WTC11 (cell line): ENCODE results near the gene ABLIM2. TPM values are rescaled to one million over a fixed set of nuclear protein-coding genes. Genes with fewer than 3 reads are reported as not detected.

Experiments
- ATAC-seq: fragments of 200-7000 bp; cut with Tn5 transposase; 2 replicates; pipeline ENCODE4 v1.10.0; 2021; ENCODE audit warnings: mild to moderate bottlenecking, moderate library complexity
- CTCF ChIA-PET: fragments of 300-600 bp; sonication (Branson Sonifier 250); formaldehyde crosslinking; loops from one replicate; lab custom pipeline; 2021; ENCODE audit warnings: antibody characterized with exemption; lab: Charles Lee
- POLR2A ChIA-PET: fragments of 350-600 bp; sonication (Branson Sonifier 250); formaldehyde crosslinking; loops from one replicate; lab custom pipeline; 2021; ENCODE audit warnings: antibody characterized with exemption; lab: Charles Lee
- DNase-seq: peaks from one replicate; pipeline ENCODE4 v3.0.0; 2021; ENCODE audit warnings: low spot score
- H3K27ac Mint-ChIP-seq: 2 replicates; pipeline ENCODE4 v1.8.0; 2021; ENCODE audit warnings: mixed read lengths
- H3K27me3 Mint-ChIP-seq: 2 replicates; pipeline ENCODE4 v1.8.0; 2021; ENCODE audit warnings: low read depth, mild to moderate bottlenecking, moderate library complexity, mixed read lengths
- H3K36me3 Mint-ChIP-seq: 2 replicates; pipeline ENCODE4 v1.8.0; 2021; ENCODE audit warnings: mixed read lengths
- H3K4me1 Mint-ChIP-seq: 2 replicates; pipeline ENCODE4 v1.8.0; 2022; ENCODE audit warnings: mixed read lengths
- H3K4me3 Mint-ChIP-seq: 2 replicates; pipeline ENCODE4 v1.8.0; 2021; ENCODE audit warnings: mild to moderate bottlenecking, moderate library complexity, mixed read lengths
- H3K9me3 Mint-ChIP-seq: 2 replicates; pipeline ENCODE4 v1.8.0; 2021; ENCODE audit warnings: mixed read lengths
- ATF1 ChIP-seq: sonication (generic); formaldehyde crosslinking; IDR thresholded peaks from 2 replicates; pipeline ENCODE4 v1.8.1; 2023; ENCODE audit warnings: mild to moderate bottlenecking, moderate library complexity, missing genetic modification reagents
- CREB1 ChIP-seq: sonication (generic); formaldehyde crosslinking; IDR thresholded peaks from 2 replicates; pipeline ENCODE4 v1.8.0; 2023; ENCODE audit warnings: mild to moderate bottlenecking, missing genetic modification reagents
- GTF2I ChIP-seq: fragments of 250-450 bp; sonication (Bioruptor Pico); conservative IDR thresholded peaks from 2 replicates; pipeline ENCODE4 v1.4.0; 2021; ENCODE audit warnings: mild to moderate bottlenecking
- IRF2 ChIP-seq: sonication (generic); formaldehyde crosslinking; IDR thresholded peaks from 2 replicates; pipeline ENCODE4 v1.8.0; 2022; ENCODE audit warnings: low read depth, missing genetic modification reagents, borderline replicate concordance
- MXD4 ChIP-seq: fragments of 250-450 bp; sonication (Bioruptor Pico); IDR thresholded peaks from 2 replicates; pipeline ENCODE4 v1.8.0; 2021; ENCODE audit warnings: mild to moderate bottlenecking, moderate library complexity, borderline replicate concordance
- SP1 ChIP-seq: sonication (generic); formaldehyde crosslinking; conservative IDR thresholded peaks from 2 replicates; pipeline ENCODE4 v1.8.1; 2022; ENCODE audit warnings: missing genetic modification reagents
- TCF7 ChIP-seq: sonication (generic); formaldehyde crosslinking; IDR thresholded peaks from 2 replicates; pipeline ENCODE4 v1.8.0; 2022; ENCODE audit warnings: mild to moderate bottlenecking, low read depth, missing genetic modification reagents, moderate library complexity
- ZNF232 ChIP-seq: sonication (generic); formaldehyde crosslinking; IDR thresholded peaks from 2 replicates; pipeline ENCODE4 v1.8.0; 2022; ENCODE audit warnings: mild to moderate bottlenecking, missing genetic modification reagents
- total RNA-seq: library from RNA; stranded (reverse); gene quantifications from 3 replicates; pipeline ENCODE4 v1.2.3, GENCODE V29; 2021
- TF ChIP-seq, protein P1 (sequence below): fragments of 250-450 bp; sonication (Bioruptor Pico); IDR thresholded peaks from 2 replicates; pipeline ENCODE4 v1.9.0; 2021; ENCODE audit warnings: mild to moderate bottlenecking
- TF ChIP-seq, protein P2 (sequence below): sonication (generic); formaldehyde crosslinking; IDR thresholded peaks from 2 replicates; pipeline ENCODE4 v1.8.0; 2023; ENCODE audit warnings: mild to moderate bottlenecking, missing genetic modification reagents
- TF ChIP-seq, protein P3 (sequence below): sonication (generic); formaldehyde crosslinking; IDR thresholded peaks from 2 replicates; pipeline ENCODE4 v1.8.1; 2023; ENCODE audit warnings: mild to moderate bottlenecking, missing genetic modification reagents, borderline replicate concordance
- TF ChIP-seq, protein P4 (sequence below): sonication (generic); formaldehyde crosslinking; IDR thresholded peaks from 2 replicates; pipeline ENCODE4 v1.8.0; 2022; ENCODE audit warnings: mild to moderate bottlenecking, missing genetic modification reagents
- TF ChIP-seq, protein P5 (sequence below): sonication (generic); formaldehyde crosslinking; IDR thresholded peaks from 2 replicates; pipeline ENCODE4 v1.8.0; 2023; ENCODE audit warnings: missing genetic modification reagents, mild to moderate bottlenecking, borderline replicate concordance
- TF ChIP-seq, protein P6 (sequence below): sonication (generic); formaldehyde crosslinking; IDR thresholded peaks from 2 replicates; pipeline ENCODE4 v1.8.0; 2022; ENCODE audit warnings: mild to moderate bottlenecking, missing genetic modification reagents
- TF ChIP-seq, protein P7 (sequence below): sonication (generic); formaldehyde crosslinking; IDR thresholded peaks from 2 replicates; pipeline ENCODE4 v1.8.0; 2022; ENCODE audit warnings: mild to moderate bottlenecking, missing genetic modification reagents

Gene ABLIM2
- total RNA-seq, 1 experiment from 2014 or later, result 2.6 TPM

DNA sequence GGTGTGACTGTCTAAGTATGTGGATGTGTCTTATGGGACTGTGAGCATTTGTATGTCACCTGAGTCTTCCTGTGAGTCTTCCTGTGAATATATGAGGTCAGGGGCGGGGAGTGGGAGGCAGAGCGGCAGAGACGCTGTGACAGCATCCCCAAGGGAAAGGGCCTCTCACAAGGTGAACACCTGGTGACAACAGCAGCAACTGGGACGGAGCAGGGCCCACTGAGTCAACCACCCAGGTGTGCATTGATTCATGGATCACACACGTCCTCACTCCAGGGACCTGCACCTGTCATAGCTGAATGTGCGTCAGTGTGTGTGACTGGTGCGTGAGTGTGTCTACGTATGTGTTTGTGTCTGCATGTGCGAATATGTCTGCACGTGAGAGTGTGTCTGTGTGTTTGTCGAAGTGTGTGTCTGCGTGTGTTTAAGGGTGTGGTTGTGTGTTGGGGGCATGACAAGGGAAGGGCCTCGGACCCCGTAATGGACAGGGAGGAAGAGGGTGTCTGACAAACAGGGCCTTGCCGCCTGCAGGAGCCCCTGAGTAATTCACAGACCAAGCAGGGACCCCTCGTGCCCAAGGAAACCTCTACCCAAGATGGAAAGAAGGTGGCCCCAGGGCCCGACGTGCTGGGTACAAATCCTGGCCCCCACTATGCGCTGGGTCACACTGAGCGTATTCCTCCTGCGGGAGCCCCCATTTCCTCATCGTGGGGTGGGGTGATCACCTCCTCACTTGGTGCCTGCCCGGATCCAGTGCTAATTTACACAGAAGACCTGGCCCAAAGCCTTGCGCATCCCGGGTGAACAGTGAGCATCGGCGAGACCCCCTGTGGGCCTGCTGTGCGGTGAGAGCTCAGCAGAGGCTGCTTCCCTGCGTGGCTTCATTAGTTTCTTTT, 76.7 kb downstream of the ABLIM2 start (continued):
- TF ChIP-seq, protein P1, sequence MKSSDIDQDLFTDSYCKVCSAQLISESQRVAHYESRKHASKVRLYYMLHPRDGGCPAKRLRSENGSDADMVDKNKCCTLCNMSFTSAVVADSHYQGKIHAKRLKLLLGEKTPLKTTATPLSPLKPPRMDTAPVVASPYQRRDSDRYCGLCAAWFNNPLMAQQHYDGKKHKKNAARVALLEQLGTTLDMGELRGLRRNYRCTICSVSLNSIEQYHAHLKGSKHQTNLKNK (CRISPR knock-in tag), result no peak
- no peak for TF ChIP-seq IRF2 (CRISPR knock-in tag)
- TF ChIP-seq CREB1 (CRISPR knock-in tag), result no peak
- TF ChIP-seq SP1 (CRISPR knock-in tag), result no peak
- TF ChIP-seq, protein P2, sequence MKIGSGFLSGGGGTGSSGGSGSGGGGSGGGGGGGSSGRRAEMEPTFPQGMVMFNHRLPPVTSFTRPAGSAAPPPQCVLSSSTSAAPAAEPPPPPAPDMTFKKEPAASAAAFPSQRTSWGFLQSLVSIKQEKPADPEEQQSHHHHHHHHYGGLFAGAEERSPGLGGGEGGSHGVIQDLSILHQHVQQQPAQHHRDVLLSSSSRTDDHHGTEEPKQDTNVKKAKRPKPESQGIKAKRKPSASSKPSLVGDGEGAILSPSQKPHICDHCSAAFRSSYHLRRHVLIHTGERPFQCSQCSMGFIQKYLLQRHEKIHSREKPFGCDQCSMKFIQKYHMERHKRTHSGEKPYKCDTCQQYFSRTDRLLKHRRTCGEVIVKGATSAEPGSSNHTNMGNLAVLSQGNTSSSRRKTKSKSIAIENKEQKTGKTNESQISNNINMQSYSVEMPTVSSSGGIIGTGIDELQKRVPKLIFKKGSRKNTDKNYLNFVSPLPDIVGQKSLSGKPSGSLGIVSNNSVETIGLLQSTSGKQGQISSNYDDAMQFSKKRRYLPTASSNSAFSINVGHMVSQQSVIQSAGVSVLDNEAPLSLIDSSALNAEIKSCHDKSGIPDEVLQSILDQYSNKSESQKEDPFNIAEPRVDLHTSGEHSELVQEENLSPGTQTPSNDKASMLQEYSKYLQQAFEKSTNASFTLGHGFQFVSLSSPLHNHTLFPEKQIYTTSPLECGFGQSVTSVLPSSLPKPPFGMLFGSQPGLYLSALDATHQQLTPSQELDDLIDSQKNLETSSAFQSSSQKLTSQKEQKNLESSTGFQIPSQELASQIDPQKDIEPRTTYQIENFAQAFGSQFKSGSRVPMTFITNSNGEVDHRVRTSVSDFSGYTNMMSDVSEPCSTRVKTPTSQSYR (CRISPR knock-in tag), result no peak
- no peak for TF ChIP-seq GTF2I (CRISPR knock-in tag)
- TF ChIP-seq TCF7 (CRISPR knock-in tag), result no peak
- no peak for TF ChIP-seq MXD4 (CRISPR knock-in tag)
- TF ChIP-seq, protein P3, sequence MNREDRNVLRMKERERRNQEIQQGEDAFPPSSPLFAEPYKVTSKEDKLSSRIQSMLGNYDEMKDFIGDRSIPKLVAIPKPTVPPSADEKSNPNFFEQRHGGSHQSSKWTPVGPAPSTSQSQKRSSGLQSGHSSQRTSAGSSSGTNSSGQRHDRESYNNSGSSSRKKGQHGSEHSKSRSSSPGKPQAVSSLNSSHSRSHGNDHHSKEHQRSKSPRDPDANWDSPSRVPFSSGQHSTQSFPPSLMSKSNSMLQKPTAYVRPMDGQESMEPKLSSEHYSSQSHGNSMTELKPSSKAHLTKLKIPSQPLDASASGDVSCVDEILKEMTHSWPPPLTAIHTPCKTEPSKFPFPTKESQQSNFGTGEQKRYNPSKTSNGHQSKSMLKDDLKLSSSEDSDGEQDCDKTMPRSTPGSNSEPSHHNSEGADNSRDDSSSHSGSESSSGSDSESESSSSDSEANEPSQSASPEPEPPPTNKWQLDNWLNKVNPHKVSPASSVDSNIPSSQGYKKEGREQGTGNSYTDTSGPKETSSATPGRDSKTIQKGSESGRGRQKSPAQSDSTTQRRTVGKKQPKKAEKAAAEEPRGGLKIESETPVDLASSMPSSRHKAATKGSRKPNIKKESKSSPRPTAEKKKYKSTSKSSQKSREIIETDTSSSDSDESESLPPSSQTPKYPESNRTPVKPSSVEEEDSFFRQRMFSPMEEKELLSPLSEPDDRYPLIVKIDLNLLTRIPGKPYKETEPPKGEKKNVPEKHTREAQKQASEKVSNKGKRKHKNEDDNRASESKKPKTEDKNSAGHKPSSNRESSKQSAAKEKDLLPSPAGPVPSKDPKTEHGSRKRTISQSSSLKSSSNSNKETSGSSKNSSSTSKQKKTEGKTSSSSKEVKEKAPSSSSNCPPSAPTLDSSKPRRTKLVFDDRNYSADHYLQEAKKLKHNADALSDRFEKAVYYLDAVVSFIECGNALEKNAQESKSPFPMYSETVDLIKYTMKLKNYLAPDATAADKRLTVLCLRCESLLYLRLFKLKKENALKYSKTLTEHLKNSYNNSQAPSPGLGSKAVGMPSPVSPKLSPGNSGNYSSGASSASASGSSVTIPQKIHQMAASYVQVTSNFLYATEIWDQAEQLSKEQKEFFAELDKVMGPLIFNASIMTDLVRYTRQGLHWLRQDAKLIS (CRISPR knock-in tag), result no peak
- TF ChIP-seq, protein P4, sequence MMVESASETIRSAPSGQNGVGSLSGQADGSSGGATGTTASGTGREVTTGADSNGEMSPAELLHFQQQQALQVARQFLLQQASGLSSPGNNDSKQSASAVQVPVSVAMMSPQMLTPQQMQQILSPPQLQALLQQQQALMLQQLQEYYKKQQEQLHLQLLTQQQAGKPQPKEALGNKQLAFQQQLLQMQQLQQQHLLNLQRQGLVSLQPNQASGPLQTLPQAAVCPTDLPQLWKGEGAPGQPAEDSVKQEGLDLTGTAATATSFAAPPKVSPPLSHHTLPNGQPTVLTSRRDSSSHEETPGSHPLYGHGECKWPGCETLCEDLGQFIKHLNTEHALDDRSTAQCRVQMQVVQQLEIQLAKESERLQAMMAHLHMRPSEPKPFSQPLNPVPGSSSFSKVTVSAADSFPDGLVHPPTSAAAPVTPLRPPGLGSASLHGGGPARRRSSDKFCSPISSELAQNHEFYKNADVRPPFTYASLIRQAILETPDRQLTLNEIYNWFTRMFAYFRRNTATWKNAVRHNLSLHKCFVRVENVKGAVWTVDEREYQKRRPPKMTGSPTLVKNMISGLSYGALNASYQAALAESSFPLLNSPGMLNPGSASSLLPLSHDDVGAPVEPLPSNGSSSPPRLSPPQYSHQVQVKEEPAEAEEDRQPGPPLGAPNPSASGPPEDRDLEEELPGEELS, result no peak
- TF ChIP-seq, all 79 proteins: peak for 0

DNA sequence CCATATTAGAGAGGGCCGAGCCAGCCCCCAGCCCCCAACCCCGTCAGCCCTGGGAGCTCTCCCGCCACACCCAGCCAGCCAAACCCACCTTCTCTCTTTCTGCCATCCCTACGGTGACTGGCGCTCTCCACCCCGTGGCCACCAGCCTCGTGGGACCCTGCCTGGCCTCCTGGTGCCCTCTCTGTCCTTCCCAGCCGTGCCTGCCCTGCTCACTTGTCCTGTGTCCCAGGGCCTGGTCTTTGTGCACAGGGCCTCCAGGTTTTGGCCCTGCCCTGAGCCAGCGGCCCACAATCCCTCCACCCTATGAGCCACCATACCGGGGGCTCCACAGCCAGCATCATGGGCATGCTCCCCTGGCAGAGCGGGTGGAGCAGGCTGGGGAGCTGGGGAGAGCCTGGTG, 77.4 kb downstream of the ABLIM2 start:
- DNase-seq, result no peak
- Mint-ChIP-seq H3K27me3 (no peaks in the 10 kb centered on the region), H3K4me1 (peaks cover 27% of the 10 kb centered on the region), H3K9me3 (no peaks in the 10 kb centered on the region), H3K27ac (no peak overlapping the region), H3K4me3 (no peak overlapping the region), H3K36me3 (no peaks in the 10 kb centered on the region)
- POLR2A ChIA-PET, result interaction anchor here (1.3 kb wide), 1 partner anchor 31 kb away, joined by 8 read pairs; no protein-coding TSS in a partner anchor
- ATAC-seq, result no peak
- CTCF ChIA-PET, result interaction anchor here (0.7 to 2.0 kb wide), 6 partner anchors 30 to 237 kb away, joined by 3 to 8 read pairs (median 4); no protein-coding TSS in a partner anchor
- TF ChIP-seq ATF1 (CRISPR knock-in tag), result no peak
- TF ChIP-seq, protein P5, sequence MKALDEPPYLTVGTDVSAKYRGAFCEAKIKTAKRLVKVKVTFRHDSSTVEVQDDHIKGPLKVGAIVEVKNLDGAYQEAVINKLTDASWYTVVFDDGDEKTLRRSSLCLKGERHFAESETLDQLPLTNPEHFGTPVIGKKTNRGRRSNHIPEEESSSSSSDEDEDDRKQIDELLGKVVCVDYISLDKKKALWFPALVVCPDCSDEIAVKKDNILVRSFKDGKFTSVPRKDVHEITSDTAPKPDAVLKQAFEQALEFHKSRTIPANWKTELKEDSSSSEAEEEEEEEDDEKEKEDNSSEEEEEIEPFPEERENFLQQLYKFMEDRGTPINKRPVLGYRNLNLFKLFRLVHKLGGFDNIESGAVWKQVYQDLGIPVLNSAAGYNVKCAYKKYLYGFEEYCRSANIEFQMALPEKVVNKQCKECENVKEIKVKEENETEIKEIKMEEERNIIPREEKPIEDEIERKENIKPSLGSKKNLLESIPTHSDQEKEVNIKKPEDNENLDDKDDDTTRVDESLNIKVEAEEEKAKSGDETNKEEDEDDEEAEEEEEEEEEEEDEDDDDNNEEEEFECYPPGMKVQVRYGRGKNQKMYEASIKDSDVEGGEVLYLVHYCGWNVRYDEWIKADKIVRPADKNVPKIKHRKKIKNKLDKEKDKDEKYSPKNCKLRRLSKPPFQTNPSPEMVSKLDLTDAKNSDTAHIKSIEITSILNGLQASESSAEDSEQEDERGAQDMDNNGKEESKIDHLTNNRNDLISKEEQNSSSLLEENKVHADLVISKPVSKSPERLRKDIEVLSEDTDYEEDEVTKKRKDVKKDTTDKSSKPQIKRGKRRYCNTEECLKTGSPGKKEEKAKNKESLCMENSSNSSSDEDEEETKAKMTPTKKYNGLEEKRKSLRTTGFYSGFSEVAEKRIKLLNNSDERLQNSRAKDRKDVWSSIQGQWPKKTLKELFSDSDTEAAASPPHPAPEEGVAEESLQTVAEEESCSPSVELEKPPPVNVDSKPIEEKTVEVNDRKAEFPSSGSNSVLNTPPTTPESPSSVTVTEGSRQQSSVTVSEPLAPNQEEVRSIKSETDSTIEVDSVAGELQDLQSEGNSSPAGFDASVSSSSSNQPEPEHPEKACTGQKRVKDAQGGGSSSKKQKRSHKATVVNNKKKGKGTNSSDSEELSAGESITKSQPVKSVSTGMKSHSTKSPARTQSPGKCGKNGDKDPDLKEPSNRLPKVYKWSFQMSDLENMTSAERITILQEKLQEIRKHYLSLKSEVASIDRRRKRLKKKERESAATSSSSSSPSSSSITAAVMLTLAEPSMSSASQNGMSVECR, result no peak
- TF ChIP-seq, protein P6, sequence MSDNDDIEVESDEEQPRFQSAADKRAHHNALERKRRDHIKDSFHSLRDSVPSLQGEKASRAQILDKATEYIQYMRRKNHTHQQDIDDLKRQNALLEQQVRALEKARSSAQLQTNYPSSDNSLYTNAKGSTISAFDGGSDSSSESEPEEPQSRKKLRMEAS (CRISPR knock-in tag), result no peak
- TF ChIP-seq, protein P7, sequence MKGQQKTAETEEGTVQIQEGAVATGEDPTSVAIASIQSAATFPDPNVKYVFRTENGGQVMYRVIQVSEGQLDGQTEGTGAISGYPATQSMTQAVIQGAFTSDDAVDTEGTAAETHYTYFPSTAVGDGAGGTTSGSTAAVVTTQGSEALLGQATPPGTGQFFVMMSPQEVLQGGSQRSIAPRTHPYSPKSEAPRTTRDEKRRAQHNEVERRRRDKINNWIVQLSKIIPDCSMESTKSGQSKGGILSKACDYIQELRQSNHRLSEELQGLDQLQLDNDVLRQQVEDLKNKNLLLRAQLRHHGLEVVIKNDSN, result no peak
- TF ChIP-seq, protein P3 (CRISPR knock-in tag), result no peak
- TF ChIP-seq ZNF232, result no peak
